ENCODE data around the gene MAP2K3.

DNA sequence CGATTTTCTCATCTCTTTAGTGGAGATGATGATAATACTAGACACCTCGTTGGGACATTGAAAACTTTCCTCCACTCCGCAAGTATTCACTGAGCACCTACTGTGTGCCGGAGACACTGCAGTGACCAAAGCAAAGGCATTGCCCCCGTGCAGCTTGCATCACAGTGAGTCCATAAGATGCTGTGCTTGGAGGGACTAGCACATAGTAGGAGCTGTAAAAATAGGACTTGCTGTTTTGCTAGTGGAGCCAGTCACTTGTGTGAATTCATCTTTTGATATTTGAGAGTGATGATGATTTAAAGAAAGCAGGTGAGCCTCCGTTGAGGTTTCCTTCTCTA lies 5.3 kb upstream of the MAP2K3 start:
- TF ChIP-seq, protein P1, sequence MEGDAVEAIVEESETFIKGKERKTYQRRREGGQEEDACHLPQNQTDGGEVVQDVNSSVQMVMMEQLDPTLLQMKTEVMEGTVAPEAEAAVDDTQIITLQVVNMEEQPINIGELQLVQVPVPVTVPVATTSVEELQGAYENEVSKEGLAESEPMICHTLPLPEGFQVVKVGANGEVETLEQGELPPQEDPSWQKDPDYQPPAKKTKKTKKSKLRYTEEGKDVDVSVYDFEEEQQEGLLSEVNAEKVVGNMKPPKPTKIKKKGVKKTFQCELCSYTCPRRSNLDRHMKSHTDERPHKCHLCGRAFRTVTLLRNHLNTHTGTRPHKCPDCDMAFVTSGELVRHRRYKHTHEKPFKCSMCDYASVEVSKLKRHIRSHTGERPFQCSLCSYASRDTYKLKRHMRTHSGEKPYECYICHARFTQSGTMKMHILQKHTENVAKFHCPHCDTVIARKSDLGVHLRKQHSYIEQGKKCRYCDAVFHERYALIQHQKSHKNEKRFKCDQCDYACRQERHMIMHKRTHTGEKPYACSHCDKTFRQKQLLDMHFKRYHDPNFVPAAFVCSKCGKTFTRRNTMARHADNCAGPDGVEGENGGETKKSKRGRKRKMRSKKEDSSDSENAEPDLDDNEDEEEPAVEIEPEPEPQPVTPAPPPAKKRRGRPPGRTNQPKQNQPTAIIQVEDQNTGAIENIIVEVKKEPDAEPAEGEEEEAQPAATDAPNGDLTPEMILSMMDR (IDR thresholded peaks at IDR 0.05): no peak
- no peak for TF ChIP-seq POLR2A (IDR thresholded peaks at IDR 0.05)
